Activated gamma-delta T cell (primary cell): ENCODE data around the gene CST7.
"Not testable (repeated sequence)": the region's sequence is repeated elsewhere in the genome, so short reads cannot be mapped to it uniquely, and the experiment has no call there.

ENCODE experiments used
- DNase-seq: peaks from one replicate; lab custom pipeline; 2025; lab: John Stamatoyannopoulos, UW

The CST7 gene

DNA sequence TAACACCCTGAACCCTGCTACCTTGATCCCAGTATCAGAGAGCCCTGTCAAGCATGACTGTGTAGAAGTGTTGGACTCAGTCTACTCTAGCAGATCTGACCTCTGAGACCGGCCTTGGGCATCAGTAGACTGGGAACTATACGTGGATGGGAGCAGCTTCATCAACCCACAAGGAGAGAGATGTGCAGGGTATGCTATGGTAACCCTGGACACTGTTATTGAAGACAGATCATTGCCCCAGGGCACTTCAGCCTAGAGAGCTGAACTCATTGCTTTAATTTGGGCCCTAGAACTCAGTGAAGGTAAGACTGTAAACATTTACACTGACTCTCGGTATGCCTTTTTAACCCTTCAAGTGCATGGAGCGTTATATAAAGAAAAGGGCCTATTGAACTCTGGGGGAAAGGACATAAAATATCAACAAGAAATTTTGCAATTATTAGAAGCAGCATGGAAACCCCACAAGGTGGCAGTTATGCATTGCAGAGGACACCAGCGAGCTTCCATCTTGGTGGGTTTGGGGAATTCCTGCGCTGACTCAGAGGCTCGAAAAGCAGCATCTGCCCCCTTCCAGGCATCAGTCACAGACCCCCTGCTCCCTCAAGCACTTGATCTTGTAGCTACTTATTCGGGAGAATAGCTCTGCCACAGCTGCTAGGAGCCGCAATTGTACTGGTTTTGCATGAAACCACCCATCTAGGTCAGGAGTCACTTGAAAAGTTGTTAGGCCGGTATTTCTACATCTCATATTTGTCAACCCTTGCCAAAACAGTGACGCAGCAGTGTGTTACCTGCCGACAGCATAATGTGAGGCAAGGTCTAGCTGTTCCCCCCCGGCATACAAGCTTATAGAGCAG lies 19.0 kb upstream of the CST7 start:
- DNase-seq = not testable (repeated sequence)

DNA sequence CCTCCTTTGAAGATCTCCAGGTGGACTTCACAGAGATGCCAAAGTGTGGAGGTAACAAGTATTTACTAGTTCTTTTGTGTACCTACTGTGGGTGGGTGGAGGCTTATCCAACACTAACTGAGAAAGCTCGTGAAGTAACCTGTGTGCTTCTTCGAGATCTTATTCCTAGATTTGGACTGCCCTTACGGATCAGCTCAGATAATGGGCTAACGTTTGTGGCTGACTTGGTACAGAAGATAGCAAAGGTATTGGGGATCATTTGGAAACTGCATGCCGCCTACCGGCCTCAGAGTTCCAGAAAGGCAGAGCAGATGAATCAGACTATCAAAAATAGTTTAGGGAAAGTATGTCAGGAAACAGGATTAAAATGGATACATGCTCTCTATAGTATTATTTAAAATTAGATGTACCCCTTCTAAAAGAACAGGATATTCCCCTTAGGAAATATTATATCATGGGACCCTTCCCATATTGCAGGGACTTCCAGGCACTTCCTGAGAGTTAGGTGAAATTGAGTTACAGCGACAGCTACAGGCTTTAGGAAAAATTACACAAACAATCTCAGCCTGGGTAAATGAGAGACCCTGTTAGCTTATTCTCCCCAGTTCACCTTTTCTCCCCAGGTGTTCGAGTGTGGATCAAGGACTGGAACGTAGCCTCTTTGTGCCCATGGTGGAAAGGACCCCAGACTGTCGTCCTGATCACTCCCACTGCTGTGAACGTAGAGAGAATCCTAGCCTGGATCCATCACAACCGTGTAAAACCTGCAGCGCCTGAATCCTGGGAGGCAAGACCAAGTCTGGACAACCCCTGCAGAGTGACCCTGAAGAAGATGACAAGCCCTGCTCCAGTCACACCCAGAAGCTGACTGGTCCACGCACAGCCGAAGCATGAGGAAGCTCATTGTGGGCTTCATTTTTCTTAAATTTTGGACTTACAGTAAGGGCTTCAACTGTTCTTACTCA lies 18.1 kb upstream of the CST7 start:
- DNase-seq = not testable (repeated sequence)

DNA sequence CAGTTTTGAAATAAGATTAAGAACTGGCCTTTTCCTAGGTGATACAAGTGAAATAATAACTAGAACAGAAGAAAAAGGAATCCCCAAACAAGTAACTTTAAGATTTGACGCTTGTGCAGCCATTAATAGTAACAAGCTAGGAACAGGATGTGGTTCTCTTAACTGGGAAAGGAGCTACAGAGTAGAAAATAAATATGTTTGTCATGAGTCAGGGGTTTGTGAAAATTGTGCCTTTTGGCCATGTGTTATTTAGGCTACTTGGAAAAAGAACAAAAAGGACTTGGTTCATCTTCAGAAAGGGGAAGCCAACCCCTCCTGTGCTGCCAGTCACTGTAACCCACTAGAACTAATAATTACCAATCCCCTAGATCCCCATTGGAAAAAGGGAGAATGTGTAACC lies 17.2 kb upstream of the CST7 start:
- DNase-seq = not testable (repeated sequence)

DNA sequence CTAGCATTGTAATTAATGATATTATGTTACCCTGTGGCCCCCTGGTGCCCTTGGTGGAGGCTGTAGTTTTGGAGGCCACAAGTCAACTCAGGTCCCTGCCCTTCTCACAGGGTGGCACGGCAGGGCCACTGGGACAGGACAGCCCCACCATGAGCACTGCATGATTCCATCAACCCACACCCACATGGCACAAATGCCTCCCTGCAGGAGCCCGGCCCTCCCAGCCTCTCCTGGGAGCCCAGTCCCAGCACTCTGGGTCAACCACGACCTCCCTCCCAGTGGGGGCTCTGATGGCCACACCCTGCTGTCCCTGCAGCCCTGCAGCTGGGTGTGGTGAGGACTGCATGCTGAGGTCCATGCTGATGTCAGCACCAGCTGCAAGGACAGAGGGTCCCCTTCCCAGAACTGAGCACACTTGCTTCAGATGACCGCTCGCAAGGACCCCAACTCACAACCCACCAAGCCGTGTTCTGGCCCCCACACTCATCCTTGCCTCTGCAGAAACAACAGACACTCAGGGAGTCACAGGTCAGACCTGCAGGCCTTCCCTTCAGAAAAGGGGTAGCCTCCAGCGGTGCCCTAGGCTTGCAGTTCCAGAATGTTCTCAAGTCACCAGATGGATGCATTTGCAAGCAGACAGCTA lies 15.7 kb upstream of the CST7 start:
- DNase-seq = no peak

DNA sequence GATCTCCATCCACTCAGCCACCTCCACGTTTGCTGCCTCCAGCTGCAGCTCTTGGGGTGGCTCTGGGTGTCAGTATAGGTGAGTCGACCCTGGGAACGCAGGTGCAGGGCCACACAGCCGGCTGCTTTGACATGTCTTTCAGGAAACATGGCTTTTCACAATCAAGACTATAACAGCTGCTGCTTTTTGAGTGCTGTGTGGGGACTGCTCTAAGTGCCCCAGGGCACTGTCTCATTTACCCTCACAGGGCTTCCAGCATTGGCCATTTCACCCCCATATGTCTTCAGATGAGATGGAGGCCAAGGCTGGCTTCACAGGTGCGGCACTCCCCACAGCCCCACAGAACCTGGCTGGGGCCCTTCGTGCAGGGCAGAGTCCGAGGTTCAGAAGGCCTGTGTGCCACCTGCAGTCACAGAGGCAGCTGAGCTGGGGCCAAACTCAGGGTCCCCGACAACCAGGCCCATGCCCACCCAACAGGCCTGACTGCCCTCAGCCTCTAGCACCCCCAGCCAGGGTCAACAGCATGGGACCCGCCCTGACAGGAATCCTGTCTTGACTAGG lies 14.9 kb upstream of the CST7 start:
- DNase-seq = no peak

DNA sequence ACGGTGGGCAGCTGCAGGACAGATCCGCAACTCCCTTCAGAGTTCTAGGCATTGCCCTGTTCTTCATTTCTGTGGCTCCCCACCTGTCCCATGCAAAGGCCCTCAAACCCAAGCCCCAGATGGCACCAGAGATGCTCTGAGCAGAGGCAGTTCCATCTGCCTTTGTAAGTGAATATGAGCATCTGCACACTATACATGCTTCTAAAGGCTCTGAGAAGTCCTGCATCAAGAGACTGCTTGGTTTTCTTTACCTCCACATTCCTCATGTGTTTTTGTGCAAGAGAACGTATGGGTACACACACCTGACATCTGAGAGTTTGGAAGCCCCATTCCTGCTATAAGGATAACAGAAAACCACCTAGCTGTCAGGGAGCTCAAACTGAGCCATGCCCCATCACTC lies 14.4 kb upstream of the CST7 start:
- no peak for DNase-seq

DNA sequence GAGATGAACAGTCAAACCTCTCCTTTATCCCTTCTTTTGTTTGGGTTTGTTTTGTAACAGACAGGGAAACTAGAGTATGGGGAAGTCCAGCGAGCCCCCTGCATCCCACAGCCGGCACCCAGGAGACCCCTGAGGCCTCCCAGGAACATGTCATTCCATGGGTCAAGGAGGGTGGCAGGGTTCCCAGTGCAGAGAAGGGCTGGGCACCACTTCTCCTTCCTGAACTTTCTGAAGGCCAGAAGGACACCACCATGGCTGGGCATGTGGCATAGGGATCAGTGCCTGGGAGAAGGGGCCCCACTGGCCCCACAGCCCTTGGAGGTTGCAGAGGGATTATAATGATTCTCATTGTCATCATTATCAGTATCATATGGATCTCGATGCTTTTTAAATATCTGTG lies 13.9 kb upstream of the CST7 start:
- no peak for DNase-seq

DNA sequence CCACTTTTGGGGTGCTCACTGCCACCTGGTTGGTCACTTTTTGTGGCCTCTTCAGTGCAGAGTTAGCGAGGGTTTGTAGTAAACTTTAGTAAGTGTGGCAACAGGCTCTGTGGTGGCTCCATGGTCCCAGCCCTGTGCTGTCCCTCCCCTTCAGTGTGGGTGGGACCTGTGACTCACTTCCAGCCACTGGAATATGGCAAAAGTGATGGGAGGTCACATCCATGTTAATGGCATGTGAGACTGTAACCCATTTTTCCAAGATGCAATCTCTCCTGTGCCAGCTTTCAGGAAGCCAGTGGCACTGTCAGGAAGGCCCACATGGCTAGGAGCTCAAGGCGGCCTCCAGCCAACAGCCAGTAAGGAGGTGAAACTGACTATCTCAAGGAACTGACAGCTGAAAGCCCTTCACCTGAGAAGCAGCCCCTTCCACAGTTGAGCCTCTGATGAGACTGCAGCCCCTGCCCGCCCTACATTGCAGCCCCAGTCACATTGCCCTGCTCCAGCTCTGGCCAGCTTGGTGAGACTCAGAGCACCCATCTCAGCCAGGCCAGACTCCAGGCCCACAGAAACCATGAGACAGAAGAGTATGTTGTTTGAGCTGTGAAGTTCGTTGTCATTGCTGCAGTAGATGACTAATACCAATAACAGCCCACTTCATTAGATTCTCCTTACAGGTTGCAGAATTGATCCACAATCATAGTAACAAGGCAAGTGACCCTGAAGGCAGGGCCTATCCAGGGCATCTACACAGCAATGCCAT lies 13.1 kb upstream of the CST7 start:
- DNase-seq = no peak

DNA sequence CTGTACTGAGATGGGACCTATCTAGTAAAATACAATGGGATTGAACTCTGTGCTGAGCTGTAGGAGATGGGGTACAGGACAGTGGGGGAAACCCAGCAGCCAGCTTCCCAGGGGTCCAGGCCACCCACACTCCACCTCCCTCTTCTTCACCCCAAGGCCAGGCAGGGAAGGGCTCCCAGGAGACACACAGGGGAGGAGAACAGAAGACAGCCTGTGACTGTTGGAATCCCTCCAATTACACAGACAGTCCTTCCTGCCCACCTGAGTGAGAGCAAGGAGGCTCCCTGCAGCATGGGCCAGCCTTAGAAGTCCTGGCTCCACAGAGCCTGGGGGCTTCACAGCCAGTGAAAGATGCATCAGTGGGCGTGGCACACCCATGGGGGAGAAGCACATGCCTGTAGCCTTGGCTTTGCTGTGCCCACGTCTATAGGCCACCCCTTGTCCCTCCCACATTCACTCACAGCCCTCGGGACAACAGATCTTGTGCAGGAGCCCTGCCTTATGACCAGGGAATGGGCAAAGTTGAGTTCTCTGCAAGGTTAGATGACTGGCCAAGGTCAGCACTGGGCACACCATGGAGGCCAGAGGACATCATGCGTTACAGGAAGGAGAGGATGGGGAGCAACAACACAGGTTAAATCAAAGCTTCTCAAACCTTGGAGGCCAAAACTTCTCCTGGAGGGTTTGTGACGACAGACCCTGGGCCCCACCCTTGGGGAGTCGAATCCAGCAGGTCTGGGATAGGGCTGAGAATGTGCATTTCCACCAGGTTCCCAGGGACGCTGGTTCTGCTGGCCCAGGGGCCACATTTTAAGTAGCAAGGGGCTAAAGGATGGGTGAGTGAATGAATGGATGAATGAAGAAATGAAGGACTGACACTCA lies 12.3 kb upstream of the CST7 start:
- DNase-seq = no peak

DNA sequence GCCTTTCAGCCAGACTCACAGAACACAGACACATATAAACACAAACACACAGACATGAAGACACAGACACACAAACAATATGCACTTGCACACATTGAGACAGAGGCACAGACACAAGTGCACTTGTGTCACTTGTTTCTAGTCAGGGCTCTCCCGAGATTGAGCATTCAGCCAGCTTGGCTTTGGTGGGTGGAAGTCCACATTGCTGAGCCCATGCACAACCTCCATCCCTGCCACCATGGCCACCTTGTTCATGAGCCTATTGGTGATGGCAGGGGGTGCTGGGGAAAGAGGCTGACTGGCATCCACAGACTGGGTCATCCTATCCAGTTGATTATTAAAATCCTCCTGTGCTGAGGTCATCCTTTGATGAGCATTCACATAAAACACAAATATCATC lies 11.5 kb upstream of the CST7 start:
- no peak for DNase-seq

DNA sequence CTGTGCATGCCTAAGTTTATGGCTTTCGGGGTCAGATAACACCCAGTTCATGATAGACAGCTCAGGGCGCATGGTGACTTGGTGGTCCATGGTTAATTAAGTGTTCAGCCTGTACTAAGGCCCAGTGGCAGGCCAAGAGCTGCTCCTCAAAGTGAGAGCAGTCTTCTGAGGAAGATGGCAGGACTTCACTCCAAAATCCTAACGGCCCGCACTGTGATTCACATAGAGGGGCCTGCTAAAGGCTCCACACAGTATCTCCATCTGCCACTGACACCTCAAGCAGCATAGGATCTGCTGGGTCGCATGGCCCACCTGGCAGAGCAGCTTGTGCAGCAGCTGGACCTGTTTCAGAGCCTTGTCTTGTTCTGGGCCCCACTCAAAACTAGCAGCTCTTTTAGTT lies 10.6 kb upstream of the CST7 start:
- DNase-seq = no peak

DNA sequence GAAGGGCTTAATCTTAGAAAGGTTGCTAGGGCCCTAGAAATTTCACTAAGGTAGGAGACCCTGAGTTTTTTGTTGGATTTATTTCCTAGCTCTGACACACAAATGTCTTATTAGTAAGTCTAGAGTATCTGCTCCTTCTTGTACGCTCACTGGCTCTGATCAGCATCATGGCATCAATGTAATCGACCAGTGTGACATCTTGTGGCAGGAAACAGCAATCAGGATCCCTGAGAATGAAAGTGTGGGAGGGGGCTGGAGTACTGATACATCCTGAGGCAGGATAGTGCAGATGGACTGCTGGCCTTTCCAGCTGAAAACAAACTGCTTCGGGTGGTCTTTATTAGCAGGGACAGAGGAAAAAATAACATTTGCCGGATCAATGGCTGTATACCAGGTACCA lies 10.0 kb upstream of the CST7 start:
- no peak for DNase-seq

DNA sequence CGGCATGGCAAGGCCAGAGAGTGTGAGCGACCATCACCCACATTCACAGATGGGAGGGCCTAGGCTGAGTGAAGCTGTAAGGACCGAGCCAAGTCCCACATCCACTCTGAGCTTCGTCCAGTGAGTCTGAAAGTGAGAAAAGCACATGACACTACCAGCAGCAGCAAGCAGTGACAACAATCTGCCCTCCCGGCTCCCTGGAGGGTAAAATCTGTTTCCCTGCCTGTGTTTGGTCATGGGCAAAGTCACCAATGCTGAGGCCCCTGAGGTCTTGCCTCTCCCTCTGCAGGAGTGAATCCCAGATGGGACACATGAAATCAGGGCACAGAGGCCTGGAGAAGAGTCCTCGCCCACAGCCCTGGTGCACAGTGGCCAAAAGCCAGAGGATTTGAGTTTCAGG lies 6.4 kb upstream of the CST7 start:
- no peak for DNase-seq

DNA sequence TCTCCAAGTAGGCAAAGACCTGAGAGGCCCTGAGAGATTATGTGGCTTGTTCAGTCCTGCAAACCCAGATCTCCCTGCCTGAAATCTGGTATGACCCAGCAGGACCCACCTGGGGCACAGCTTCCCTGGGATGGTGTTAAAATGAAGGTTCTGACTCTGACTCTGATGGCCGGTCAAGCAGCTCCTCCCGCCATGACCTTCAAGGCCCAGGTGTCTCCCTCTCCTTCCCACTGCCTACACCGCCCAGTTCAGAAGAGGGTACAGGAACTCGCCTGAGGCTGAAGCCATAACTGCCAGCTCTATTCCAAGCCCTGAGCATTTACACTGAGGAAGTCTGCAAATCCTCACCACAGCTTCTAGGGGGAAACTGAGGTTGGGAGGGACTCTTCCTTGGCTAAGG lies 5.9 kb upstream of the CST7 start:
- DNase-seq = no peak

DNA sequence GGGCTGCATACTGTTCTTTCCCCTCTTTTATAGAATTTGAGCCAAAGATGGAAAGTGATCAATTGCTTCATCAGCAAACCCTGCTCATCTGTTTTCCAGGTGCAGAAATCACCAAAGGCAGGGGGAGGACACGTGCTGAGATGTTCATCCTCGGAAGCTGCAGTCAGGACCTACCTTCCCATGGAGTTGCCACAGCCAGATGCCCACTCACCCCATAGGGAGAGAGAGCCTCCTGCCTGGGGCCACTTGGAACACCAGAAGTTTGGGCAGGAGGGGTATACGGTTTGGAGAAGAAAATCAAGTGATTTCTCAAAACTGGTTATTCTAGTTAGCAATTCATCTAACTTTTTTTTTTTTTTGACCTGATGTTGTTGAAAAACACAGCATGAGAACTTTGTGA lies 5.3 kb upstream of the CST7 start:
- DNase-seq = no peak

DNA sequence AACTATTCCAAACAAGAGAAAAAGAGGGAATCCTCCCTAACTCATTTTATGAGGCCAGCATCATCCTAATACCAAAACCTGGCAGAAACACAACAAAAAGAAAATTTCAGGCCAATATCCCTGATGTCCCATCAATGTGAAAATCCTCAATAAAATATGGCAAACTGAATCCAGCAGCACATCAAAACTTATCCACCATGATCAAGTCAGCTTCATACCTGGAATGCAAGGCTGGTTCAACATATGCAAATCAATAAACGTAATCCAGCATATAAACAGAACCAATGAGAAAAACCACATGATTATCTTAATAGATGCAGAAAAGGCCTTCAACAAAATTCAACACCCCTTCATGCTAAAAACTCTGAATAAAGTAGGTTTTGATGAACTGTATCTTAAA lies 2.7 kb upstream of the CST7 start:
- not testable (repeated sequence) for DNase-seq

DNA sequence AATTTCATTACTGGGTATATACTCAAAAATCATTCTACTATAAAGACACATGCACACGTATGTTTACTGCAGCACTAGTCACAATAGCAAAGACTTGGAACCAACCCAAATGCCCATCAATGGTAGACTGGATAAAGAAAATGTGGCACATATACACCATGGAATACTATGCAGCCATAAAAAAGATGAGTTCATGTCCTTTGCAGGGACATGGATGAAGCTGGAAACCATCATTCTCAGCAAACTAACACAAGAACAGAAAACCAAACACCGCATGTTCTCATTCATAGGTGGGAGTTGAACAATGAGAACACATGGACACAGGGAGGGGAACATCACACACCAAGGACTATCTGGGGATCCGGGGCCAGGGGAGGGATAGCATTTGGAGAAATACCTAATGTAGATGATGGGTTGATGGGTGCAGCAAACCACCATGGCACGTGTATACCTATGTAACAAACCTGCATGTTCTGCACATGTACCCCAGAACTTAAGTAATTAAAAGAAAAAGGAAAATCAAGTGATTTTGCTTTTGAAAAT lies 602 bp upstream of the CST7 start:
- DNase-seq = not testable (repeated sequence)

DNA sequence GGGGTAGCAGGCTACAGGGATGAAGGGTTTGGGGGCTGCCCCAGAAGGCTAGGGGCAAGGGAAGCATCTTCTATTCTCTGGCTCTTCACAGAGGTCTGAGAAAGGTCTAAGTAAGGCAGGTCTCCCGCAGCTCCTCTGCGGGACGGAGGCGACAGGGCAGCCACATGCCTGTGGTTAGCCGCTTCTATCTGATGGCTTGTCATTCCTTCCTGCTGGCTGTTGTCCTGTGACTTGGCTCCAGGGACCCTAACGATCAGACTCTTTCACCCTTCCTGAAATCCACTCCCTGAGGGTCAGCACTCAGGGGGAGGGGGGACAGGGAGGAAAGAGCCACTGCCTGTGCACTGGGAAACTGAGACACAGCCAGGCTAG lies 673 bp downstream of the CST7 start:
- DNase-seq = no peak

DNA sequence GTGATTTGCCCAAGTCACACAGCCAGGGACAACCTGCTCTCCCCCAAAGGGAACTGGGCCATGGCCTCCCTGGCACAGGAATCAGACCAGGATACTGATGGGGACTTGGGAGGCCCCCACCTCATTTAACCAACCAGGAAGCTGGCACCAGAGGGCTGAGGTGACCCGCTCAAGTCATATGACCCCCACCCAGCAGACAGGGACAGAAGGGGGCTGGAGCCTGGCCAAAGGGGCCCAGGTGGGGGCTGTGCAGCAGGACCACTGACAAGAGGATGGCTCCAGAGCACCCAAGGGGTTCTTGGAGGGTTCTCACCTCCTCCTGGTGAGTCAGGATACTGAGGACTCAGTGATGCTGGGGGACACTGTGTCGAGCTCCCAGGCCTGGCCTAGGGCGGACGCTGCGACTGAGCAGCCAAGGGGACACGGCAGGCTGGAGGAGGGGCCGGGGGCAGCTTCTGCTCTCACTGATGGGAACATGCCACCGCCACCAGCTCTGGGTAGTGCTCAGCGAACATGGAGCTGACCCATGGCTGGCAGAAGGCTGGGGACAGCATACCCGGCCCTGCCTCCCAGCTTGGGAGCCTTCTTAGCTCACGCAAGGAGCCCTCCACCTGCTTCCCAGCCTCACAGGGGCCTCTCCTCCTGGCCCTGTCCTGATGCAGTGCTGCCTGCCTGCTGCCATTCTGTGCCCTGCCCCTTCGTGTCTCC lies 1.2 kb downstream of the CST7 start:
- no peak for DNase-seq
